Thoracic aorta (tissue), 2 donors: Measurements from ENCODE around the gene MSMP. TPM values are rescaled to one million over a fixed set of nuclear protein-coding genes. Genes with fewer than 3 reads are reported as not detected.

Experiments used
- ATAC-seq: fragments of 150-250 bp; one replicate; pipeline ENCODE4 v1.8.0; 2017; ENCODE audit warnings: low read depth; ENCODE audit not compliant: insufficient number of reproducible peaks, low FRiP score
- DNase-seq: peaks from one replicate; pipeline ENCODE4 v3.0.0-alpha.2; 2020; ENCODE audit warnings: low spot score
- H3K27ac ChIP-seq, 2 donors: fragments of 200-600 bp; sonication (generic); 1 replicate in 1 of 2; 2 replicates in 1 of 2; pipeline ENCODE4 v1.5.1; 2016; ENCODE audit warnings: mild to moderate bottlenecking in 2 of 2, moderate library complexity in 2 of 2
- H3K27me3 ChIP-seq: fragments of 200-600 bp; sonication (generic); replicated peaks from 2 replicates; pipeline ENCODE4 v1.6.0; 2016; ENCODE audit warnings: mild to moderate bottlenecking; ENCODE audit not compliant: insufficient read depth
- H3K36me3 ChIP-seq: fragments of 200-600 bp; sonication (generic); one replicate; pipeline ENCODE4 v1.5.1; 2016
- H3K4me1 ChIP-seq, 2 donors: fragments of 200-600 bp; sonication (generic); 1 replicate in 1 of 2; 2 replicates in 1 of 2; pipeline versions ENCODE4 v1.5.1 to v1.6.0; 2016; ENCODE audit warnings: low read depth in 2 of 2, mild to moderate bottlenecking in 1 of 2; ENCODE audit not compliant: control insufficient read depth in 1 of 2
- H3K4me3 ChIP-seq: fragments of 200-600 bp; sonication (generic); 2 replicates; pipeline ENCODE4 v1.5.1; 2016; ENCODE audit warnings: mild to moderate bottlenecking
- H3K9me3 ChIP-seq: fragments of 200-600 bp; sonication (generic); 2 replicates; pipeline ENCODE4 v1.5.1; 2016
- CTCF ChIP-seq: fragments of 200-600 bp; sonication (generic); IDR thresholded peaks from one replicate; pipeline ENCODE4 v1.5.1; 2019; ENCODE audit warnings: antibody characterized with exemption
- total RNA-seq, 2 donors: library from RNA; depleted of rRNA; stranded (reverse); fragments of >200 nt; gene quantifications; one replicate each; pipeline versions ENCODE4 v1.1.0 to v1.2.3, GENCODE V29; 2016

MSMP gene
- total RNA-seq, 2 donors from 2014 or later: not detected

GRCh38 chr9:35797311-35798109, 43.4 kb upstream of the MSMP start:
- Histone ChIP-seq H3K27me3 (no peaks in the 10 kb centered on the region), H3K4me3 (no peak overlapping the region), H3K36me3 (peaks cover 7% of the 10 kb centered on the region), H3K27ac (peak overlapping the region in 1 of 2 donors; percentile 5), H3K9me3 (no peaks in the 10 kb centered on the region), H3K4me1 (peaks cover 17 to 41% of the 10 kb centered on the region in 2 donors)
- ATAC-seq (no peak), DNase-seq (no peak)
- no peak for TF ChIP-seq CTCF

- TF ChIP-seq CTCF: no peak
- H3K4me3 ChIP-seq: no peak overlapping the region
- H3K36me3 ChIP-seq: peaks cover 2% of the 10 kb centered on the region
- H3K4me1 ChIP-seq: peaks cover 21 to 51% of the 10 kb centered on the region in 2 donors
- no peak overlapping the region for H3K27ac ChIP-seq
- DNase-seq (no peak), ATAC-seq (no peak)
- H3K27me3 ChIP-seq: no peaks in the 10 kb centered on the region
- no peaks in the 10 kb centered on the region for H3K9me3 ChIP-seq
These were observed 41.6 kb upstream of the MSMP start for GRCh38 chr9:35795695-35796094.

GRCh38 chr9:35793461-35793860, 39.4 kb upstream of the MSMP start:
- ATAC-seq (no peak), DNase-seq (no peak)
- H3K36me3 ChIP-seq: no peaks in the 10 kb centered on the region
- peak overlapping the region; percentile 77 for H3K4me3 ChIP-seq
- TF ChIP-seq CTCF: no peak
- no peaks in the 10 kb centered on the region for H3K9me3 ChIP-seq
- no peaks in the 10 kb centered on the region for H3K27me3 ChIP-seq
- peaks cover 23 to 54% of the 10 kb centered on the region in 2 donors for H3K4me1 ChIP-seq
- peak overlapping the region; percentile 25 to 71 for H3K27ac ChIP-seq

GRCh38 chr9:35792826-35793225, 38.8 kb upstream of the MSMP start:
- H3K27me3 ChIP-seq: no peaks in the 10 kb centered on the region
- no peaks in the 10 kb centered on the region for H3K9me3 ChIP-seq
- H3K27ac ChIP-seq: peak overlapping the region in 1 of 2 donors; percentile 71
- DNase-seq: no peak
- no peaks in the 10 kb centered on the region for H3K36me3 ChIP-seq
- peak overlapping the region; percentile 77 for H3K4me3 ChIP-seq
- peaks cover 23 to 52% of the 10 kb centered on the region in 2 donors for H3K4me1 ChIP-seq
- no peak for ATAC-seq
- no peak for TF ChIP-seq CTCF

GRCh38 chr9:35792024-35792813, 38.1 kb upstream of the MSMP start:
- Histone ChIP-seq H3K9me3 (no peaks in the 10 kb centered on the region), H3K27me3 (no peaks in the 10 kb centered on the region), H3K4me3 (peak overlapping the region; percentile 77), H3K4me1 (peaks cover 19 to 46% of the 10 kb centered on the region in 2 donors), H3K27ac (peak overlapping the region; percentile 56 to 64), H3K36me3 (no peaks in the 10 kb centered on the region)
- no peak for DNase-seq
- ATAC-seq: no peak
- TF ChIP-seq CTCF: no peak
